GM10847 (cell line): Measurements from ENCODE around the gene C10orf71.

Experiments used
- POLR2A ChIP-seq: IDR thresholded peaks from 2 replicates; pipeline ENCODE4 v1.6.1; 2011; ENCODE audit not compliant: insufficient read length; ENCODE audit errors: extremely low read depth

C10orf71 gene

GRCh38 chr10:49353026-49353894 lies 54.3 kb downstream of the C10orf71 start:
- no peak for TF ChIP-seq POLR2A

GRCh38 chr10:49353895-49354566 lies 55.1 kb downstream of the C10orf71 start:
- TF ChIP-seq POLR2A = no peak

DNA sequence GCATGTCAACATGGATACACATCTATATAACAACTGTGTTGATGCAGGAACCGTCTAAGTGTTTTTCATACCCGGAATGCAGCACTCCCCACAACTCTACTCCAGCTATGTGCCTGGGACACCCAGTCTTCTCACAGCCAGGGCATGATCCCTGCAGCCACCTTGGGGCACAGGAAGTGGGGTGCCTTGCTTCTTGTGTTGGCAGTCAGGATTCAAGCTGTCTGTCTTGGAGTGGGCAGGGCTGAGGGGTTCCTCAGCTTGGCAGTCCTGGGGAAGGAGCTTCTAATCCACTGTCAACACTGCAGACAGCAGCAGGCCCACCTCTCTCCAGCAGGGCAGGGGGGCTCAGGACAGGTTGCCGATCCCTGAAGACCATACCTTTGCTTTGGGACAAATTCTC lies 55.6 kb downstream of the C10orf71 start:
- TF ChIP-seq POLR2A = no peak

DNA sequence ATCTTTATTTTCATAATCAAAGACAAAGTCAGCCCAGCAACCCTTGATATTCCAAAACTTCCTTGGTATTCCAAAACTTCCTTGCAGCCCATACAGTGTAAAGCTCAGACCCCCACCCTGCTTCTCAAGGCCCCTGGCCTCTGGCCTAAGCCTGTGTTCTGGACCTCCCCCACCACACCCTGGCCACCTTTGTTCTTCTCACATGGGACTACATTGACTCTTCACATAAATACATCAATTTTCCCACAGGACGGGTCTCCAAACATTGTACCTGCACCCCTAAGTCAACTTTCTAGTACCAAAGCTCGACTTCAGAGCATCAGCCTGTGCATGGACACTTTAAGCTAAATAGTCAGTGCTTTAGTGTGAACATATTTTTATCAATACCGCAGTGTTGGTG lies 56.3 kb downstream of the C10orf71 start:
- no peak for TF ChIP-seq POLR2A

- no peak for TF ChIP-seq POLR2A
Measured at GRCh38 chr10:49356181-49356580, 57.2 kb downstream of the C10orf71 start.

DNA sequence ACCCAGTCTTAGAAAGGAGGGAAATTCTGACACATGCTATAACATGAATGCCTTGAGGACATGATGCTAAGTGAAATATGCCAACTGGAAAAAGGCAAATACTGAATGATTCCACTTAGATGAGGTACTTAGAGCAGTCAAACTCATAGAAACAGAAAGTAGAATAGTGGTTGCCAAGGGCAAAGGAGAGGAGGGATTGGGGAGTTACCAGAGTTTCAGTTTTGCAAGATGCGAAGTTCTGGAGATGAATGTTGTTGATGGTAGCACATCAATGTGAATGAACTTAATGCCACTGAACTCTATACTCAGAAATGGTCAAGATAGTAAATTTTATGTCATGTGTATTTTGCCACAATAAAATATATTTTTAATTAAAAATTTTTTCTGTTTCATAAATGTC lies 58.0 kb downstream of the C10orf71 start:
- no peak for TF ChIP-seq POLR2A

DNA sequence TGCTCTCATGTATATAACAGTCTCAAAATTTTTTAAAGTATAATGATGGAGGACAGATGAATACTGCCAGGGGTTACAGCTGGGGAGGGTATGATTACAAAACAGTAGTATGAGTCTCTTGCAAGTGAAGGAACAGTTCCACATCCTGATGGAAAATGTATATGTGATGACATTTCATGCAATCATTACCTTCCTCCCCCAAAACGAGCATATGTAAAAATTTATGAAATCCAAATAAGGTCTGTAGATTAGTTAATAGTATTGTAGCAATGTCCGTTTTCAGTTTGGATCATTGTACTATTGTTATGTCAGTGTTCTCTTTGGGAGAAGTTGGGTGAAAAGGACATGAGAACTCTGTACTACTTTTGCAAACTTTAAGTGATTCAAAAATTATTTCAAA lies 58.9 kb downstream of the C10orf71 start:
- no peak for TF ChIP-seq POLR2A

DNA sequence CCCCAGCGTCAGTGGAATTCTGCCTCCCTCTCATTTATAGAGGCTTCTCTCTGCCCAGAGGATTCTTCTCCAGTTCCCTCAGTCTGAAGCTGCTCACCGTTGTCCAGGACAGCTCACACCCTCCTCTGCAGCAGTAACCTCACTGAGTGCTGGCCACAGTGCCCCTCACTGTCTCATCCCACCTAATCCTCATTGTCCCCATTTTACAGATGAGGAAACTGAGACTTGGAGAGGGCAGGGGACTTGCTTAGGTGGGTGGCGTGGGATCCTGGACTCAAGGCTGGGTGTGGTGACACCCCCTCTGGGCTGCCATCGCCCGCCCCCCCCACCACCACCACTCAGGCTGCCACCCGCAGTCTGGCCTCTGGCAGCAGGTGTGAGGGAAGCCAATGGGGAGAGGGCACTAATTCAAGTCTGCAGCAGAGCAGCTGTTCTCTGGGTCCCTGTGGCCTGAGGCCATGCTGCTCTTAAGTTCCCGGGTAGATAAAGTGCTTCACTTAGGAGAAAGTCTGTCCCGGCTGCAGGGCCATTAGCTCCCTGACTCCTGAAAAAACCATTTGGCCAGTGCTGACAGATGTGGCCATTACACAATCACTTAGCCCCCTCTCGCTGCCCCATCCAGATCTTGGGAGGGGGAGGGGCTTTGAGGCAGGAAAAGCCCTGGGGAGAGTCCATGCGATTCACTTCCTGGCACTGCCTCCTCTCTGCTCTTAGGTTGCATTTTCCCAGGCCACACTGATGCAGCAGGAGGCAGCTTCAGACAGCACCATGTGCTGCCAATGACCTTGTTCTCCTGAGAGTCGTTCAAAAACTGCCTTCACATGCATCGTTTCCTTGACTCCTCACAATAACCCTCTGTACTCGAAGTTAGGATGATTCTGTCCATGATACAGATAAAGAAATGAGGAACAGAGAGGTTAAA lies 60.6 kb downstream of the C10orf71 start:
- TF ChIP-seq POLR2A = no peak

DNA sequence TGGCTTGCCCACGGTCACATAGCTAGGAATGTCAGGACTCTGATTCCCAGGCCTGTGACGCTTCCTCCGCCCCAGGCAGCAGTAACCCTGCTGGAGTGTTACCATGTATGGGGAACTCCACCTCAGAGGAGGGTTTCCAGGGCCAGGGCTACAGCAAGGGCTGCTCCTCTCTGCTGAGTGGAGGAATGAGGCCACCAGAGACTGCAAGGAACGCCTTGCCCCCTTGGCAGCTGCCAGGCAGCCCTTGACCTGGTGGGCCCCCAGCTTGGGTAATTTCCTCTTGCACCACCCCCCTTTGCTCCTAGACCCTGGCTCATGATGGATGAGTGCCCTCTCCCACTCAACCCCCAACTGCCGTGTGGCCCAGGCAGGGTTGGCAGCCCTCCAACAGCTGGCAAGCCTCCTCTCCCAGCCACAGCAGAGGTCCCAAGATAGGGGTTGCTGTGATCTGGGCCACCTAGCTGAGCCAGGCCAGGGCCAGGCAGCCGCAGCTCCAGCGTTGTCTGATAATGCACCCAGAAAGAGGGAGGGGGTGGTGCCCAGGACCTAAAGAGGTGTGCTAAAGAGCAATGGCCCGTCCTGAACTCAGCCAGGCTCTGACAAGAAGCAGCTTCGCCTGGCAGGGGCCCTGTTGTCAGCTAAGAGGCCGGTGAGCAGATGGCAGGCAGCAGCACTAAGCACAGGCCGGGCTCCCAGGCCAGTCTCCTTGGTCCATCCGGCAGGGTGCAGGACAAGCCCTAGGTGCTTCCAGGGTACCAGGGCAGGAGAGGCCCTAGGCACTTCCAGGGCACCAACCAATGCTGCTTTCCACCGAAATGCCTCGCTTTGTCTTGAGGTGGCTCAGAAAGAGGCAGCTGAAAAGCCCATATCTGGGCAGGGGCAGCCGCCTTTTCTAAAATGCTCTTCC lies 61.6 kb downstream of the C10orf71 start:
- TF ChIP-seq POLR2A = no peak

DNA sequence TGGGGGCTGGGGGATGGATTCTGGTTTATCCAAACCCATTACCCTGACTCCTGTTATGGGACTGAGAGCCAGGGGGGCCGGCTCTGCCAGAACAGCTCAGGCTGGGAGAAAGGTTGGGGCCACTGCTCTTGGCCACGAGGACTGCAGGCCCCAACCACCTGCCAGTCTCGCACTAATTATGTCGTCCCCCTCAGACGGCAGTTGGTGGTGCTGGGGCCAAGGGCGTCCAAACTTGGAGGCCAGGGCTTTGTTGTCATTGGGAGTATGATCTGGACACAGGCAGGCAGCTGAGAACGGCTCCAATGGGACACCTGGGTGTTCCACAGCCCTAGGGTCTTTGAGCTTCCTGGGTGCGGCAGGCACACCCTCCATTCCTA lies 62.2 kb downstream of the C10orf71 start:
- TF ChIP-seq POLR2A = no peak

- TF ChIP-seq POLR2A = no peak
Measured at GRCh38 chr10:49361735-49362568, 63.0 kb downstream of the C10orf71 start.

GRCh38 chr10:49362596-49363260 lies 63.8 kb downstream of the C10orf71 start:
- TF ChIP-seq POLR2A = no peak

- TF ChIP-seq POLR2A = no peak
Measured at GRCh38 chr10:49363309-49364031, 64.5 kb downstream of the C10orf71 start.

GRCh38 chr10:49364051-49364450 lies 65.1 kb downstream of the C10orf71 start:
- no peak for TF ChIP-seq POLR2A
